Spleen (tissue), 11 donors: Measurements from ENCODE around the gene MAP2K1. TPM values are rescaled to one million over a fixed set of nuclear protein-coding genes. Genes with fewer than 3 reads are reported as not detected.
A peak's percentile ranks its signal among the peaks of the same experiment; 100 is the strongest.

ENCODE experiments used
- DNase-seq: peaks from one replicate; pipeline ENCODE4 v3.0.0-alpha.2; 2020
- H3K27ac ChIP-seq, 8 donors: fragments of 200-600 bp; sonication (generic) in 7 of 8; 1 replicate in 4 of 8; 2 replicates in 4 of 8; pipeline versions ENCODE4 v1.5.0 to v1.8.0; 2016 to 2021; ENCODE audit warnings: inconsistent platforms in 4 of 8, mild to moderate bottlenecking in 4 of 8, moderate library complexity in 1 of 8
- H3K27me3 ChIP-seq, 7 donors: fragments of 200-600 bp; sonication (generic) in 6 of 7; replicated peaks in 1 of 7; 1 replicate in 4 of 7; 2 replicates in 3 of 7; pipeline versions ENCODE4 v1.5.0 to v1.8.0; 2016 to 2021; ENCODE audit warnings: inconsistent platforms in 3 of 7, mild to moderate bottlenecking in 1 of 7
- H3K36me3 ChIP-seq, 6 donors: fragments of 200-600 bp; sonication (generic) in 5 of 6; 1 replicate in 4 of 6; 2 replicates in 2 of 6; pipeline versions ENCODE4 v1.5.0 to v1.8.0; 2016 to 2021; ENCODE audit warnings: inconsistent platforms in 2 of 6
- H3K4me1 ChIP-seq, 6 donors: fragments of 200-600 bp; sonication (generic) in 5 of 6; 1 replicate in 3 of 6; 2 replicates in 3 of 6; pipeline versions ENCODE4 v1.5.0 to v1.8.0; 2016 to 2021; ENCODE audit warnings: inconsistent platforms in 3 of 6
- H3K4me3 ChIP-seq, 8 donors: fragments of 200-600 bp; sonication (generic) in 7 of 8; 1 replicate in 4 of 8; 2 replicates in 4 of 8; pipeline versions ENCODE4 v1.5.0 to v1.8.0; 2016 to 2021; ENCODE audit warnings: inconsistent platforms in 4 of 8, mild to moderate bottlenecking in 4 of 8, moderate library complexity in 2 of 8
- H3K9me3 ChIP-seq, 8 donors: fragments of 200-600 bp; sonication (generic) in 7 of 8; 1 replicate in 4 of 8; 2 replicates in 4 of 8; pipeline versions ENCODE4 v1.5.0 to v1.8.0; 2016 to 2021; ENCODE audit warnings: inconsistent platforms in 4 of 8
- CTCF ChIP-seq, 11 experiments: fragments of 200-600 bp in 7 of 11; fragments of 450-650 bp in 4 of 11; sonication (generic) in 4 of 11; IDR thresholded peaks in 8 of 11; conservative IDR thresholded peaks in 3 of 11; 1 replicate in 7 of 11; 2 replicates in 4 of 11; pipeline versions ENCODE4 v1.4.0 to v1.8.0; 2016 to 2021; ENCODE audit warnings: antibody characterized with exemption in 11 of 11, inconsistent platforms in 4 of 11, mild to moderate bottlenecking in 1 of 11
- POLR2A ChIP-seq, 3 donors: fragments of 450-650 bp; IDR thresholded peaks; one replicate each; pipeline ENCODE4 v1.5.1; 2017; ENCODE audit warnings: antibody characterized with exemption in 3 of 3, mild to moderate bottlenecking in 1 of 3
- POLR2AphosphoS5 ChIP-seq, 3 donors: sonication (generic); formaldehyde crosslinking; IDR thresholded peaks; one replicate each; pipeline ENCODE4 v1.5.1; 2017; ENCODE audit warnings: antibody characterized with exemption in 3 of 3
- WGBS, 5 donors: extraction: QIAGEN DNeasy Blood & Tissue Kit in 3 of 5; methylation state at CpG; one replicate each; pipeline versions ENCODE4 v1.1.5 to v1.1.7; 2013 to 2018; 5-methylcytosine and 5-hydroxymethylcytosine counted together
- intact Hi-C: fragments of 100-400 bp; cut with DNase I; formaldehyde crosslinking; loops from one replicate; pipeline ENCODE4 v1.15.0; 2023; ENCODE audit warnings: low total_unique reads
- polyA plus RNA-seq, 3 donors: library from polyadenylated mRNA; stranded (reverse); fragments of 200-250 nt; gene quantifications; one replicate each; pipeline ENCODE4 v1.2.1, GENCODE V29; 2013
- total RNA-seq, 7 donors: library from RNA; depleted of rRNA in 3 of 7; stranded (reverse); fragments of >200 nt in 3 of 7; fragmentation: NEBNext Ultra II Directional in 4 of 7; extraction: Animal tissue kit (Norgen Biotek cat#: 25700) in 4 of 7; gene quantifications; one replicate each; pipeline versions ENCODE4 v1.1.0 to v1.2.1, GENCODE V29; 2016 to 2021
- donor health status: healthy with polysubstance abuse.
- donor health status: DM: no; HTN: no; CAD: no; lungs with moderate emphysema.
- donor health status: DM: no; HTN: no; CAD: no.
- donor health status: Bipolar disorder and iron deficiency.
- donor health status: healthy.
- donor health status: DM: no; HTN: no; CAD: no.
- donor health status: DM: yes; HTN: yes; CAD: no.

The MAP2K1 gene
- total and polyA plus RNA-seq, 10 donors, result 20.2 to 56.9 (median 40.7) TPM

GRCh38 chr15:66405007-66405406 is 18.3 kb downstream of the MAP2K1 start:
- intact Hi-C loops, result no loop called here
- DNase-seq, result no peak
- Histone ChIP-seq H3K27ac (peak overlapping the region in 3 of 8 donors; percentile 11 to 33 (median 28)), H3K27me3 (no peaks in the 10 kb centered on the region), H3K9me3 (no peaks in the 10 kb centered on the region), H3K36me3 (no peaks in the 10 kb centered on the region), H3K4me1 (peaks cover 21 to 100% (median 74%) of the 10 kb centered on the region in 6 donors), H3K4me3 (peak overlapping the region in 1 of 8 donors; percentile 18)
- 68 to 80% (median 72%) methylated on average over 2 of the region's 2 CpGs for WGBS, 5 donors
- TF ChIP-seq POLR2AphosphoS5 (IDR thresholded peaks at IDR 0.05) (no peak), POLR2A (IDR thresholded peaks at IDR 0.05) (no peak)

GRCh38 chr15:66405615-66406014 is 18.9 kb downstream of the MAP2K1 start:
- Histone ChIP-seq H3K4me1 (peaks cover 22 to 100% (median 75%) of the 10 kb centered on the region in 6 donors), H3K4me3 (no peak overlapping the region), H3K9me3 (no peaks in the 10 kb centered on the region), H3K27me3 (no peaks in the 10 kb centered on the region), H3K27ac (peak overlapping the region in 2 of 8 donors; percentile 11 to 33), H3K36me3 (no peaks in the 10 kb centered on the region)
- intact Hi-C loops, result no loop called here
- TF ChIP-seq CTCF (IDR thresholded peaks at IDR 0.05 in 8 of 11, conservative IDR thresholded peaks at IDR 0.05 in 3 of 11) (no peak), POLR2A (IDR thresholded peaks at IDR 0.05) (no peak), POLR2AphosphoS5 (IDR thresholded peaks at IDR 0.05) (no peak)
- 63 to 74% (median 72%) methylated on average over 3 of the region's 3 CpGs for WGBS, 5 donors
- DNase-seq, result no peak

- Histone ChIP-seq H3K4me1 (peaks cover 22 to 100% (median 67%) of the 10 kb centered on the region in 6 donors), H3K27ac (peak overlapping the region in 2 of 8 donors; percentile 15 to 26), H3K36me3 (no peaks in the 10 kb centered on the region), H3K9me3 (no peaks in the 10 kb centered on the region), H3K27me3 (no peaks in the 10 kb centered on the region), H3K4me3 (no peak overlapping the region)
- DNase-seq, result no peak
- 90 to 96% (median 91%) methylated on average over 4 of the region's 4 CpGs for WGBS, 5 donors
- TF ChIP-seq CTCF (IDR thresholded peaks at IDR 0.05 in 8 of 11, conservative IDR thresholded peaks at IDR 0.05 in 3 of 11) (no peak), POLR2AphosphoS5 (IDR thresholded peaks at IDR 0.05) (no peak), POLR2A (IDR thresholded peaks at IDR 0.05) (no peak)
- intact Hi-C loops, result no loop called here
These were observed 21.5 kb downstream of the MAP2K1 start for GRCh38 chr15:66408254-66408653.

- H3K4me1 ChIP-seq, result peaks cover 21 to 100% (median 63%) of the 10 kb centered on the region in 6 donors
- 64 to 92% (median 80%) methylated on average over 8 of the region's 8 CpGs for WGBS, 5 donors
These were observed 22.1 kb downstream of the MAP2K1 start for GRCh38 chr15:66408675-66409282.

More at GRCh38 chr15:66408675-66409282, 22.1 kb downstream of the MAP2K1 start:
- Histone ChIP-seq H3K4me3 (no peak overlapping the region), H3K9me3 (peaks cover 0 to 2% (median 0%) of the 10 kb centered on the region in 8 donors), H3K27ac (peak overlapping the region in 3 of 8 donors; percentile 11 to 46 (median 16)), H3K36me3 (no peaks in the 10 kb centered on the region), H3K27me3 (no peaks in the 10 kb centered on the region)
- DNase-seq, result no peak
- intact Hi-C loops, result no loop called here
- TF ChIP-seq CTCF (IDR thresholded peaks at IDR 0.05 in 8 of 11, conservative IDR thresholded peaks at IDR 0.05 in 3 of 11), result no peak
- TF ChIP-seq POLR2AphosphoS5 (IDR thresholded peaks at IDR 0.05), result no peak
- no peak for TF ChIP-seq POLR2A (IDR thresholded peaks at IDR 0.05)
